Stimulated activated naive CD8-positive, alpha-beta T cell treated with anti-CD3 and anti-CD28 coated beads, Interleukin-15, amount 100 ng/mL, for 72 hours (primary cell): ENCODE results near the gene COL2A1.
A peak's percentile ranks its signal among the peaks of the same experiment; 100 is the strongest.
"Not testable (repeated sequence)": the region's sequence is repeated elsewhere in the genome, so short reads cannot be mapped to it uniquely, and the experiment has no call there.

Experiments used
- ATAC-seq: fragments of 150-1000 bp; cut with Tn5 transposase; 2 replicates; pipeline ENCODE4 v1.10.0; 2021; ENCODE audit warnings: mild to moderate bottlenecking, moderate library complexity
- DNase-seq, 2 donors: peaks; one replicate each; pipeline ENCODE4 v3.0.0; 2021 to 2022
- H3K27ac Mint-ChIP-seq, 2 donors: one replicate each; pipeline ENCODE4 v1.8.0; 2022; ENCODE audit warnings: mild to moderate bottlenecking in 2 of 2, mixed read lengths in 2 of 2, moderate library complexity in 2 of 2
- H3K27me3 Mint-ChIP-seq: one replicate; pipeline ENCODE4 v1.8.0; 2022; ENCODE audit warnings: mixed read lengths
- H3K4me1 Mint-ChIP-seq: one replicate; pipeline ENCODE4 v1.8.0; 2022; ENCODE audit warnings: mild to moderate bottlenecking, mixed read lengths
- H3K4me3 Mint-ChIP-seq, 2 donors: one replicate each; pipeline ENCODE4 v1.8.0; 2022; ENCODE audit warnings: mild to moderate bottlenecking in 2 of 2, mixed read lengths in 2 of 2, moderate library complexity in 1 of 2
- H3K9me3 Mint-ChIP-seq, 2 donors: one replicate each; pipeline ENCODE4 v1.8.0; 2022; ENCODE audit warnings: mixed read lengths in 2 of 2

Gene COL2A1

GRCh38 chr12:47963340-47964040 is 40.8 kb downstream of the COL2A1 start, which contains the start of gene TMEM106C:
TMEM106C (plus strand) TSS chr12:47963596; CDS start chr12:47964237, 641 bp downstream.
- Mint-ChIP-seq H3K9me3 (no peaks in the 10 kb centered on the region), H3K27ac (peak within 1 kb of the TSS; percentile 97), H3K27me3 (peaks cover 31% of the 10 kb centered on the region), H3K4me1 (peaks cover 45% of the 10 kb centered on the region), H3K4me3 (peak within 1 kb of the TSS; percentile 99 to 100)
- DNase-seq (peak; percentile 92 to 94), ATAC-seq (peak; percentile 96)

GRCh38 chr12:47962198-47962597 is 42.1 kb downstream of the COL2A1 start:
- ATAC-seq (no peak), DNase-seq (no peak)
- Mint-ChIP-seq H3K27me3 (peaks cover 31% of the 10 kb centered on the region), H3K27ac (no peak overlapping the region), H3K4me3 (no peak overlapping the region), H3K4me1 (peaks cover 43% of the 10 kb centered on the region), H3K9me3 (no peaks in the 10 kb centered on the region)

GRCh38 chr12:47957671-47958070 is 46.6 kb downstream of the COL2A1 start:
- not testable (repeated sequence) for ATAC-seq, H3K4me3 Mint-ChIP-seq, DNase-seq, H3K9me3 Mint-ChIP-seq, H3K4me1 Mint-ChIP-seq, H3K27ac Mint-ChIP-seq
- peaks cover 43% of the 10 kb centered on the region for H3K27me3 Mint-ChIP-seq

- H3K27ac Mint-ChIP-seq, result no peak overlapping the region
- H3K4me3 Mint-ChIP-seq, result no peak overlapping the region
- no peak for ATAC-seq
- no peak for DNase-seq
- peaks cover 1% of the 10 kb centered on the region for H3K4me1 Mint-ChIP-seq
- H3K9me3 Mint-ChIP-seq, result no peaks in the 10 kb centered on the region
- peaks cover 31% of the 10 kb centered on the region for H3K27me3 Mint-ChIP-seq
Measured at GRCh38 chr12:47955059-47955458, 49.2 kb downstream of the COL2A1 start.

GRCh38 chr12:47954467-47955045 is 49.7 kb downstream of the COL2A1 start:
- Mint-ChIP-seq H3K4me3 (no peak overlapping the region), H3K4me1 (peaks cover 6% of the 10 kb centered on the region), H3K9me3 (no peaks in the 10 kb centered on the region), H3K27ac (no peak overlapping the region), H3K27me3 (peaks cover 36% of the 10 kb centered on the region)
- ATAC-seq, result no peak
- DNase-seq, result no peak

- Mint-ChIP-seq H3K9me3 (no peaks in the 10 kb centered on the region), H3K27ac (no peak overlapping the region), H3K4me3 (no peak overlapping the region), H3K27me3 (peaks cover 36% of the 10 kb centered on the region), H3K4me1 (peaks cover 11% of the 10 kb centered on the region)
- ATAC-seq (no peak), DNase-seq (no peak)
Measured at GRCh38 chr12:47954058-47954457, 50.2 kb downstream of the COL2A1 start.

GRCh38 chr12:47950856-47951468 is 53.3 kb downstream of the COL2A1 start:
- Mint-ChIP-seq H3K27me3 (peaks cover 41% of the 10 kb centered on the region), H3K4me3 (no peak overlapping the region), H3K27ac (no peak overlapping the region), H3K4me1 (peaks cover 19% of the 10 kb centered on the region), H3K9me3 (no peaks in the 10 kb centered on the region)
- ATAC-seq (no peak), DNase-seq (no peak)

- Mint-ChIP-seq H3K4me1 (peaks cover 19% of the 10 kb centered on the region), H3K27ac (peak overlapping the region in 1 of 2 donors; percentile 86), H3K9me3 (no peaks in the 10 kb centered on the region), H3K27me3 (peaks cover 36% of the 10 kb centered on the region), H3K4me3 (no peak overlapping the region)
- ATAC-seq (peak; percentile 74), DNase-seq (peak; percentile 27 to 34)
Measured at GRCh38 chr12:47949441-47950341, 54.6 kb downstream of the COL2A1 start.

GRCh38 chr12:47947341-47947740 is 56.9 kb downstream of the COL2A1 start:
- Mint-ChIP-seq H3K9me3 (no peaks in the 10 kb centered on the region), H3K4me3 (no peak overlapping the region), H3K27me3 (peaks cover 52% of the 10 kb centered on the region), H3K4me1 (peaks cover 19% of the 10 kb centered on the region), H3K27ac (no peak overlapping the region)
- DNase-seq (no peak), ATAC-seq (no peak)

- no peak for DNase-seq
- peaks cover 20% of the 10 kb centered on the region for H3K4me1 Mint-ChIP-seq
- H3K4me3 Mint-ChIP-seq, result no peak overlapping the region
- H3K27ac Mint-ChIP-seq, result peak overlapping the region in 1 of 2 donors; percentile 62
- no peaks in the 10 kb centered on the region for H3K9me3 Mint-ChIP-seq
- peaks cover 51% of the 10 kb centered on the region for H3K27me3 Mint-ChIP-seq
- ATAC-seq, result no peak
Measured at GRCh38 chr12:47946413-47947323, 57.6 kb downstream of the COL2A1 start.

GRCh38 chr12:47945341-47945728 is 58.9 kb downstream of the COL2A1 start:
- no peak for DNase-seq
- Mint-ChIP-seq H3K9me3 (no peaks in the 10 kb centered on the region), H3K27me3 (peaks cover 54% of the 10 kb centered on the region), H3K4me1 (peaks cover 31% of the 10 kb centered on the region), H3K27ac (no peak overlapping the region), H3K4me3 (no peak overlapping the region)
- no peak for ATAC-seq

GRCh38 chr12:47944685-47945340 is 59.5 kb downstream of the COL2A1 start:
- ATAC-seq (no peak), DNase-seq (no peak)
- Mint-ChIP-seq H3K9me3 (no peaks in the 10 kb centered on the region), H3K27me3 (peaks cover 49% of the 10 kb centered on the region), H3K27ac (no peak overlapping the region), H3K4me3 (no peak overlapping the region), H3K4me1 (peaks cover 27% of the 10 kb centered on the region)

- Mint-ChIP-seq H3K27ac (no peak overlapping the region), H3K4me3 (no peak overlapping the region), H3K27me3 (peaks cover 46% of the 10 kb centered on the region), H3K9me3 (no peaks in the 10 kb centered on the region), H3K4me1 (peaks cover 19% of the 10 kb centered on the region)
- DNase-seq (no peak), ATAC-seq (no peak)
Measured at GRCh38 chr12:47943623-47944340, 60.5 kb downstream of the COL2A1 start.
